GM23248 (cell line): ENCODE measurements around the gene COPZ2. TPM values are rescaled to one million over a fixed set of nuclear protein-coding genes. Genes with fewer than 3 reads are reported as not detected.
"Not testable (repeated sequence)": the region's sequence is repeated elsewhere in the genome, so short reads cannot be mapped to it uniquely, and the experiment has no call there.

Source experiments
- DNase-seq: peaks from one replicate; pipeline ENCODE4 v3.0.0-alpha.2; 2015
- H2AFZ ChIP-seq: fragments of 200-600 bp; sonication (generic); 2 replicates; pipeline ENCODE4 v1.6.1; 2016; ENCODE audit warnings: antibody characterized with exemption
- H3F3A ChIP-seq: fragments of 200-600 bp; sonication (generic); 2 replicates; pipeline ENCODE4 v1.6.1; 2016; ENCODE audit warnings: mild to moderate bottlenecking, antibody characterized with exemption, mixed run types; ENCODE audit not compliant: insufficient read depth
- H3K27ac ChIP-seq: fragments of 200-600 bp; sonication (generic); 2 replicates; pipeline ENCODE4 v1.5.1; 2016; ENCODE audit warnings: mild to moderate bottlenecking
- H3K27me3 ChIP-seq: fragments of 200-600 bp; sonication (generic); replicated peaks from 2 replicates; pipeline ENCODE4 v1.6.1; 2016; ENCODE audit warnings: mild to moderate bottlenecking; ENCODE audit not compliant: insufficient read depth
- H3K36me3 ChIP-seq: fragments of 200-600 bp; sonication (generic); 2 replicates; pipeline ENCODE4 v1.6.1; 2016; ENCODE audit warnings: low read depth, mild to moderate bottlenecking
- H3K4me1 ChIP-seq: fragments of 200-600 bp; sonication (generic); 2 replicates; pipeline ENCODE4 v1.6.1; 2016; ENCODE audit warnings: mild to moderate bottlenecking; ENCODE audit not compliant: insufficient read depth
- H3K4me2 ChIP-seq: fragments of 200-600 bp; sonication (generic); one replicate; pipeline ENCODE4 v1.6.1; 2016; ENCODE audit warnings: mild to moderate bottlenecking; ENCODE audit not compliant: unreplicated experiment
- H3K4me3 ChIP-seq: fragments of 200-600 bp; sonication (generic); 2 replicates; pipeline ENCODE4 v1.5.1; 2016; ENCODE audit warnings: mild to moderate bottlenecking
- H3K79me2 ChIP-seq: fragments of 200-600 bp; sonication (generic); 2 replicates; pipeline ENCODE4 v1.6.1; 2016; ENCODE audit warnings: mild to moderate bottlenecking; ENCODE audit not compliant: insufficient read depth
- H3K9ac ChIP-seq: fragments of 200-600 bp; sonication (generic); 2 replicates; pipeline ENCODE4 v1.6.1; 2016; ENCODE audit warnings: mild to moderate bottlenecking
- H3K9me2 ChIP-seq: fragments of 200-600 bp; sonication (generic); 2 replicates; pipeline ENCODE4 v1.6.1; 2016; ENCODE audit warnings: mixed run types, mild to moderate bottlenecking, moderate library complexity; ENCODE audit not compliant: insufficient read depth
- H3K9me3 ChIP-seq: fragments of 200-600 bp; sonication (generic); one replicate; pipeline ENCODE4 v1.6.1; 2017; ENCODE audit warnings: low read depth
- H4K20me1 ChIP-seq: fragments of 200-600 bp; sonication (generic); 2 replicates; pipeline ENCODE4 v1.6.0; 2016; ENCODE audit not compliant: insufficient read depth
- EZH2 ChIP-seq: fragments of 200-600 bp; sonication (generic); IDR thresholded peaks from 2 replicates; pipeline ENCODE4 v1.6.1; 2018; ENCODE audit warnings: antibody characterized with exemption, mild to moderate bottlenecking; ENCODE audit not compliant: insufficient read depth, poor library complexity, severe bottlenecking
- EZH2phosphoT487 ChIP-seq: fragments of 200-600 bp; sonication (generic); IDR thresholded peaks from 2 replicates; pipeline ENCODE4 v1.6.1; 2018; ENCODE audit warnings: antibody characterized with exemption, moderate library complexity, mild to moderate bottlenecking, low read depth; ENCODE audit not compliant: insufficient read depth
- WGBS, 2 experiments: methylation state at CpG; one replicate each; pipeline ENCODE4 v1.1.6; 2015 to 2017; ENCODE audit warnings: low lambda C conversion rate in 2 of 2, low coverage in 1 of 2; ENCODE audit errors: missing lambda C conversion rate in 2 of 2; 5-methylcytosine and 5-hydroxymethylcytosine counted together
- in situ Hi-C: fragments of 300-500 bp; cut with MboI; formaldehyde crosslinking; loops from 2 replicates; pipeline ENCODE4 v1.15.0; 2020
- polyA plus RNA-seq: library from polyadenylated mRNA; unstranded; fragments of >200 nt; fragmentation: Nextera tagmentation; extraction: Ambion mirVana; gene quantifications from 2 replicates; pipeline ENCODE4 v1.2.1, GENCODE V29; 2016
- total RNA-seq: library from RNA; depleted of rRNA; stranded (reverse); fragments of >200 nt; shearing (Covaris generic); gene quantifications from 2 replicates; pipeline ENCODE4 v1.2.3, GENCODE V29; 2014; rRNA removed

The COPZ2 gene, protein sequence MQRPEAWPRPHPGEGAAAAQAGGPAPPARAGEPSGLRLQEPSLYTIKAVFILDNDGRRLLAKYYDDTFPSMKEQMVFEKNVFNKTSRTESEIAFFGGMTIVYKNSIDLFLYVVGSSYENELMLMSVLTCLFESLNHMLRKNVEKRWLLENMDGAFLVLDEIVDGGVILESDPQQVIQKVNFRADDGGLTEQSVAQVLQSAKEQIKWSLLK
- 148 and 179 TPM in 2 replicates for total RNA-seq
- polyA plus RNA-seq = 399 and 401 TPM in 2 replicates

GRCh38 chr17:48037036-48037837 is at the start of gene COPZ2:
COPZ2 (minus strand) TSS chr17:48037797; CDS start chr17:48037777, 20 bp downstream.
- Histone ChIP-seq H3K9me3 (no peaks in the 10 kb centered on the region), H3K4me3 (peak within 1 kb of the TSS; percentile 87), H3F3A (0 out of 2 replicates have a peak, but pooled peaks cover 2% of the 10 kb centered on the region), H3K4me2 (peak within 1 kb of the TSS; percentile 86), H3K27ac (peak within 1 kb of the TSS; percentile 76), H3K36me3 (no peaks in the 10 kb centered on the region; the same call in 1 of the 2 replicates), H3K9ac (peak within 1 kb of the TSS; percentile 96), H2AFZ (peak within 1 kb of the TSS; percentile 89), H3K4me1 (peaks cover 16% of the 10 kb centered on the region), H3K79me2 (peaks cover 27% of the 10 kb centered on the region), H4K20me1 (no peaks in the 10 kb centered on the region), H3K9me2 (no peaks in the 10 kb centered on the region), H3K27me3 (no peaks in the 10 kb centered on the region)
- TF ChIP-seq EZH2phosphoT487 (no peak), EZH2 (no peak)
- WGBS, 2 experiments = 1 to 3% methylated on average over 45 to 53 of the region's 73 CpGs
- in situ Hi-C loops = loop anchor here (10.0 kb wide), 1 partner anchor 58 kb away; no protein-coding TSS in a partner anchor
- peak; percentile 91 for DNase-seq

DNA sequence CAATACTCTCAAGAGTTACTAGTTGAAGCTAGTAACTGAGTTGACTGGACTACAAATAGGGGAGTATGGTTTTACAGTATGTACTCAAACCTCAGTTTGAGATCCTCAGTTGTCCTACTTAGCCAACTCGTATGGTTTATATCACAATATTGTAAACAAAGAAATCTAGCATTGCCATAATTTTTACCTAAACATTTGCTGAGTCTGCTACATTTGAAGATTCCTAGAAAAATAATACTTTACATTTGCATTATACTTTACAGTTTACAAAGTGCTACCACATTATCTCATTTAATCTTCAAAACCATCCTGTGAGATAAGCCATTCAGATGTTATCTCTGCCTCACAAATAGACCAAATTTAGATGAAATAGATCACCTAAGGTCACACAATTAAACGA is 47.3 kb upstream of the COPZ2 start:
- no peak overlapping the region for H3K9ac ChIP-seq
- no peaks in the 10 kb centered on the region for H3K4me1 ChIP-seq
- H3K4me3 ChIP-seq = no peak overlapping the region
- 80 to 83% methylated on average over 2 of the region's 2 CpGs for WGBS, 2 experiments
- H2AFZ ChIP-seq = no peak overlapping the region
- peaks cover 4% of the 10 kb centered on the region; the same call in 1 of the 2 replicates for H4K20me1 ChIP-seq
- no peak for DNase-seq
- no peak overlapping the region for H3K4me2 ChIP-seq
- TF ChIP-seq EZH2phosphoT487 = no peak
- TF ChIP-seq EZH2 = no peak
- in situ Hi-C loops = no loop called here
- no peaks in the 10 kb centered on the region for H3K27me3 ChIP-seq
- H3K27ac ChIP-seq = no peak overlapping the region
- no peaks in the 10 kb centered on the region for H3F3A ChIP-seq
- H3K36me3 ChIP-seq = no peaks in the 10 kb centered on the region
- H3K9me2 ChIP-seq = no peaks in the 10 kb centered on the region
- peaks cover 97% of the 10 kb centered on the region for H3K79me2 ChIP-seq
- H3K9me3 ChIP-seq = no peaks in the 10 kb centered on the region

GRCh38 chr17:48081858-48082257 is 44.3 kb upstream of the COPZ2 start:
- Histone ChIP-seq H4K20me1 (peaks cover 4% of the 10 kb centered on the region; the same call in 1 of the 2 replicates), H3K27ac (no peak overlapping the region), H3F3A (peaks cover under 1% of the 10 kb centered on the region; the same call in 1 of the 2 replicates), H3K9me3 (no peaks in the 10 kb centered on the region), H3K4me3 (no peak overlapping the region), H3K27me3 (no peaks in the 10 kb centered on the region), H3K4me1 (no peaks in the 10 kb centered on the region), H2AFZ (no peak overlapping the region), H3K79me2 (peaks cover 97% of the 10 kb centered on the region), H3K4me2 (no peak overlapping the region), H3K9ac (no peak overlapping the region), H3K36me3 (peaks cover 1% of the 10 kb centered on the region; the same call in 1 of the 2 replicates), H3K9me2 (no peaks in the 10 kb centered on the region)
- no peak for DNase-seq
- WGBS, 2 experiments = 93 to 96% methylated on average over 5 of the region's 5 CpGs
- no peak for TF ChIP-seq EZH2
- no peak for TF ChIP-seq EZH2phosphoT487
- in situ Hi-C loops = no loop called here

DNA sequence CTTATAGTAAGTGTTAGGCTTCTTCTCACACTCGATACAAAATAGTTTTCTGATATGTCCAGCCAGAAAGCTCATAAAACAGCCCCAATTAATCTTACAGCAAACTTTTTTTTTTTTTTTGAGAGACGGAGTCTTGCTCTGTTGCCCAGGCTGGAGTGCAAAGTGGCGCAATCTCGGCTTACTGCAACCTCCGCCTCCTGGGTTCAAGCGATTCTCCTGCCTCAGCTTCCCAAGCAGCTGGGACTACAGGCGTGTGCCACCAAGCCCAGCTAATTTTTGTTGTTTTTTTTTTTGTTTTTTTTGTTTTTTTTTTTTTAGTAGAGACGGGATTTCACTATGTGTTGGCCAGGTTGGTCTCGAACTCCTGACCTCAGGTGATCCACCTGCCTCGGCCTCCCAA is 39.6 kb upstream of the COPZ2 start:
- 90 to 91% methylated on average over 10 of the region's 10 CpGs for WGBS, 2 experiments
- in situ Hi-C loops, H3K27ac ChIP-seq, H3K9ac ChIP-seq, H3K27me3 ChIP-seq, H3K4me3 ChIP-seq, H4K20me1 ChIP-seq, H3K9me2 ChIP-seq, DNase-seq, H3K9me3 ChIP-seq, H2AFZ ChIP-seq, H3K4me2 ChIP-seq: not testable (repeated sequence)
- peaks cover 85% of the 10 kb centered on the region for H3K79me2 ChIP-seq
- H3K4me1 ChIP-seq = peaks cover 11% of the 10 kb centered on the region
- peaks cover 38% of the 10 kb centered on the region for H3F3A ChIP-seq
- H3K36me3 ChIP-seq = peaks cover 25% of the 10 kb centered on the region
